ENCODE measurements around the gene AEN. TPM values are rescaled to one million over a fixed set of nuclear protein-coding genes. Genes with fewer than 3 reads are reported as not detected.
"Not testable (repeated sequence)": the region's sequence is repeated elsewhere in the genome, so short reads cannot be mapped to it uniquely, and the experiment has no call there.

Gene AEN
- polyA plus RNA-seq, 1 experiment: 45.5 TPM

DNA sequence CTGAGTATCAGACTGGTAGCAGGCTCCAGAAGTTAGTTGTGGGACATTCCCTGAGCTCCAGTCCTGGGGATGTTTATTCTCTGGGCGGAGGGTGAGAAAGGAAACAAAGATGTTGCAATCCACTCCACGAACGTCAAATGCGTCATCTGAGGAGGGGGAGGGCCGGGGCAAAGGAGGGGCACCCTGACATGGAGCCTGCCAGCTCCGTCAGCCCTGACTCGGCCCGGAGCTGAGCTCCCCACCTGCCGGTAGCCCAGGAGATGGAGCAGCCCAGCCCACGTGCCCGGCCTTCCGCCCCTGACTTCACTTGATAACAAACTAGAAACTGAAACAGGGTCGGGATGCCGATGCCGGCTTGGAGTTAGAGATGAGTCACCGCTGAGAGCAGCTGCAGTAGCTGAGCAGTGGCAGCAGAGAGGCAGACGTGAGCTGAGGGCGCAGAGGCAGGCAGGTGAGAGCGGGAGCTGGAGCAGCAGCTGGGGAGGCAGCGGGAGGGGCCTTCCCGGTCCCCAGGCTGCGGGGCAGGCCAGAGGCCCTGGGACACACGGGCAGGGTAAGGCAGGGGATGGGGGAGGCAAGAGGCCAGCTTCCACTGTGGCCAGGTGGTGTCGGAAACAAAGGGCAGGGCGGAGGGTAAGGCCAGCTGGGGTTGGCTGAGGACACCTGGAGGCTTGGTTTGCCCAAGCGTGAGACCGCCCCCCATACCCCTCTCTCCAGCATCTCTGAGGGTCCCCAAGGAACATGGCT lies 17.7 kb downstream of the AEN start, which contains the start of gene ISG20:
TSS of gene ISG20 (plus strand) at position 391 of the 747 bp plus-strand sequence. CDS start at position 742, 351 bp downstream.
- TF ChIP-seq, protein P1, sequence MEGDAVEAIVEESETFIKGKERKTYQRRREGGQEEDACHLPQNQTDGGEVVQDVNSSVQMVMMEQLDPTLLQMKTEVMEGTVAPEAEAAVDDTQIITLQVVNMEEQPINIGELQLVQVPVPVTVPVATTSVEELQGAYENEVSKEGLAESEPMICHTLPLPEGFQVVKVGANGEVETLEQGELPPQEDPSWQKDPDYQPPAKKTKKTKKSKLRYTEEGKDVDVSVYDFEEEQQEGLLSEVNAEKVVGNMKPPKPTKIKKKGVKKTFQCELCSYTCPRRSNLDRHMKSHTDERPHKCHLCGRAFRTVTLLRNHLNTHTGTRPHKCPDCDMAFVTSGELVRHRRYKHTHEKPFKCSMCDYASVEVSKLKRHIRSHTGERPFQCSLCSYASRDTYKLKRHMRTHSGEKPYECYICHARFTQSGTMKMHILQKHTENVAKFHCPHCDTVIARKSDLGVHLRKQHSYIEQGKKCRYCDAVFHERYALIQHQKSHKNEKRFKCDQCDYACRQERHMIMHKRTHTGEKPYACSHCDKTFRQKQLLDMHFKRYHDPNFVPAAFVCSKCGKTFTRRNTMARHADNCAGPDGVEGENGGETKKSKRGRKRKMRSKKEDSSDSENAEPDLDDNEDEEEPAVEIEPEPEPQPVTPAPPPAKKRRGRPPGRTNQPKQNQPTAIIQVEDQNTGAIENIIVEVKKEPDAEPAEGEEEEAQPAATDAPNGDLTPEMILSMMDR (IDR thresholded peaks at IDR 0.05; ENCODE audit: insufficient read depth, low read depth, low read length): peak; percentile 61
- POLR2A ChIA-PET: interaction anchor here (0.9 kb wide), 1 partner anchor 44 kb away, joined by 3 read pairs; no protein-coding TSS in a partner anchor
- Histone ChIP-seq H3K4me3 (ENCODE audit: low read depth, low read length) (peak within 1 kb of the TSS; percentile 46), H3K36me3 (ENCODE audit: control insufficient read depth, insufficient read depth, low read length) (no peaks in the 10 kb centered on the region; the same call in 1 of the 2 replicates), H3K27me3 (ENCODE audit: control insufficient read depth, insufficient read depth, low read length) (no peaks in the 10 kb centered on the region)
- CTCF ChIA-PET: interaction anchor here (1.0 to 2.0 kb wide), 5 partner anchors 10 to 196 kb away, joined by 3 to 14 read pairs (median 4); no protein-coding TSS in a partner anchor
- peak; percentile 80 for DNase-seq (ENCODE audit: low read depth)

DNA sequence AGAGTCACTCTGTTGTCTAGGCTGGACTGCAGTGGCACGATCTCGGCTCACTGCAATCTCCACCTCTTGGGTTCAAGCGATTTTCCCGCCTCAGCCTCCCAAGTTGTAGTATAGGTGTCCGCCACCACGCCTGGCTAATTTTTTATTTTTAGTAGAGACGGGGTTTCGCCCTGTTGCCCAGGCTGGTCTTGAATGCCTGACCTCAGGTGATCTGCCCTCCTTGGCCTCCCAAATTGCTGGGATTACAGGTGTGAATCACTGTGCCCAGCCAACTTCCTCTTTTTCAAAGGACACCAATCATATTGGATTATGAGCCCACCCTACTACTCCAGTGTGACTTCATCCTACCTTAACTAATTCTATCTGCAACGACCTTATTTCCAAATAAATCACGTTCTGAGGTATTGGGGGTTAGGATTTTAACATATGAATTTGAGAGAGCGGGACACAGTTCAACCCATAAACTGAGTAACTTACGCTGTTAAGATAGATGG lies 20.9 kb downstream of the AEN start:
- TF ChIP-seq, protein P1 (IDR thresholded peaks at IDR 0.05; ENCODE audit: insufficient read depth, low read depth, low read length): no peak
- Histone ChIP-seq H3K27me3 (ENCODE audit: control insufficient read depth, insufficient read depth, low read length) (no peaks in the 10 kb centered on the region), H3K36me3 (ENCODE audit: control insufficient read depth, insufficient read depth, low read length) (no peaks in the 10 kb centered on the region; the same call in 1 of the 2 replicates), H3K4me3 (ENCODE audit: low read depth, low read length) (no peak overlapping the region)
- DNase-seq (ENCODE audit: low read depth): no peak
- ChIA-PET POLR2A (no interaction called here), CTCF (no interaction called here)

DNA sequence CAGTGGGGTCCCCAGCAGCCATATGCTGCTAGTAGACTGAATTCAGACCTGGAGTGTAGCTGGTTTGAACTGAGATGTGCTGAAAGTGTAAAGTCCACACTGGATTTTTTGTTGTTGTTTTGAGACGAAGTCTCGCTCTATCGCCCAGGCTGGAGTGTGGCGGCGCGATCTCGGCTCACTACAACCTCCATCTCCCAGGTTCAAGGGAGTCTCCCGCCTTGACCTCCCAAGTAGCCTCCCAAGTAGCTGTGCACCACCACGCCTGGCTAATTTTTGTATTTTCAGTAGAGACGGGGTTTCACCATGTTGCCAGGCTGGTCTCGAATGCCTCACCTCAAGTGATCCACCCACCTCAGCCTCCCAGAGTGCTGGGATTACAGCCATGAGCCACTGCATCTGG lies 21.4 kb downstream of the AEN start:
- H3K27me3 ChIP-seq (ENCODE audit: control insufficient read depth, insufficient read depth, low read length); POLR2A ChIA-PET; H3K4me3 ChIP-seq (ENCODE audit: low read depth, low read length); DNase-seq (ENCODE audit: low read depth); H3K36me3 ChIP-seq (ENCODE audit: control insufficient read depth, insufficient read depth, low read length): not testable (repeated sequence)
- CTCF ChIA-PET: interaction anchor here (1.5 kb wide), 1 partner anchor 15 kb away, joined by 4 read pairs; no protein-coding TSS in a partner anchor

DNA sequence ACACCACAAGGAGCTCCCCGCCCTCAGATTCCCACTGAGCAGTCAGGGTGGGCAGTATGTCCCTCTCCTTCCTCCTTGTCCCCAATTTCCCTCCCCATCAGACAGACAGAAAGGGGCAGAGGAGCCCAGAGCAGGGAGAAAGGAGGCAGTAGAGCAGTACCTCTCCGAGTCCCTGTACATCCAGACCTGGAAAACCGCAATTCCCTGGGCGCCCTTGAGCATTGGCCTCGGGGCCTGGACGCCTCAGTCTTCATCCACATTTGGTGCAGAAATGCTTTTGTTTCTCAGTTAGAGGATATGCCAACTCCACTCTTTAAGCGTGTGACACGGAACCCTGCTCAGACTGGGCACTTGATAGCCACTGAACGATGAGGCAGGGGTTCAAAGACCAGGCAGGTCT lies 23.6 kb downstream of the AEN start:
- TF ChIP-seq, protein P1 (IDR thresholded peaks at IDR 0.05; ENCODE audit: insufficient read depth, low read depth, low read length): no peak
- CTCF ChIA-PET: interaction anchor here (1.4 kb wide), 1 partner anchor 12 kb away, joined by 7 read pairs; no protein-coding TSS in a partner anchor

DNA sequence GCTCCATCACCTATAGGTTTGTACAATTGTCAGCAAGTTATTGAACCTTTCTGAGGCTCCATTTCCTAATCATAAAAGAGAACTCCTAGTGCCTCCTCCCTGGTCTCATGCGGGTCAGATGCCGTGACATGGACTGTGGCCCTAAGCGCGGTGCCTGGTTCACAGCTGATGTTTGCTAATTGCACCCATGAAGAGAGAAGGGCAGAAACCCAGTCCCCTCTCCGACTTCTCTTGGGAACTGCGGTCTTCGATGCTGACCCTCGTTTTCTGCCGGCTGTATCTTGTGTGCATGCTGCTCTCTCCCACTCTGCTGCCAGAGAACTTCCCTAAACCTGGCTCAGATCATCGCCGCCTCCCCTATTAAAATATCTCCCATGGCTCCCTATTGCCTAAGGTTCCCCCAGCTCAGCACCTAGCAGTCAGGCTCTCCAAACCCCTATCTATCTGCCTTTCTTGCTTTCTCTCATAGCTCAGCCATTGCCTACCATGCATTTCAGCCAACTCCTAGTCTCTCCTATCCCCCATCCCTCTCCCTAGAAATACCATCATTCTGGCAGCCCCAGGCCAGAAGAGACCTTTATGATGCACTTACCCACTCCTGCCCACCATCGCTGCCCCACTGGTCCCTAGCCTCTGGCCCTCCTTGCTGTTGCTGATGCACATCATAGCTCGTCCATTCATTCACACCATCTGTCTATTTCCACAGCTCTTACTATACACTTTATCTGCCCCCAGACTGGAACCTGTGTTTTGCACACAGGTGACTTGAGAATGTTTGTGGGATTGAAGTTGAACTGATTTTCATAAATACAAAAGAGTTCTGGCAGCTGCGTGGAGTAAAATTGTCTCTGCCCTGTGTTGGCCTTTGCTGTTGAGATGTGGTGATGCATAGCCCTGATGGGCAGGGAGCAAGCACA lies 24.3 kb downstream of the AEN start:
- CTCF ChIA-PET: interaction anchor here (1.4 kb wide), 1 partner anchor 12 kb away, joined by 7 read pairs; no protein-coding TSS in a partner anchor

More for the DNA sequence above, 23.6 kb downstream of the AEN start:
- DNase-seq (ENCODE audit: low read depth): no peak
- POLR2A ChIA-PET: no interaction called here
- H3K27me3 ChIP-seq (ENCODE audit: control insufficient read depth, insufficient read depth, low read length): no peaks in the 10 kb centered on the region
- H3K4me3 ChIP-seq (ENCODE audit: low read depth, low read length): no peak overlapping the region
- H3K36me3 ChIP-seq (ENCODE audit: control insufficient read depth, insufficient read depth, low read length): no peaks in the 10 kb centered on the region; the same call in 1 of the 2 replicates

More for the DNA sequence above, 24.3 kb downstream of the AEN start:
- H3K4me3 ChIP-seq (ENCODE audit: low read depth, low read length): no peak overlapping the region
- H3K27me3 ChIP-seq (ENCODE audit: control insufficient read depth, insufficient read depth, low read length): no peaks in the 10 kb centered on the region
- TF ChIP-seq, protein P1 (IDR thresholded peaks at IDR 0.05; ENCODE audit: insufficient read depth, low read depth, low read length): no peak
- H3K36me3 ChIP-seq (ENCODE audit: control insufficient read depth, insufficient read depth, low read length): no peaks in the 10 kb centered on the region; the same call in 1 of the 2 replicates
- DNase-seq (ENCODE audit: low read depth): no peak
- POLR2A ChIA-PET: no interaction called here

Data from BJ (cell line).